Esophagus squamous epithelium (tissue), 4 donors: ENCODE data around the gene ENGASE.

Experiments used
- CTCF ChIP-seq, 6 experiments: fragments of 450-650 bp in 4 of 6; fragments of 200-600 bp in 2 of 6; sonication (generic) in 2 of 6; IDR thresholded peaks; one replicate each; pipeline ENCODE4 v1.5.1; 2016 to 2019; ENCODE audit warnings: antibody characterized with exemption in 6 of 6, mild to moderate bottlenecking in 4 of 6, moderate library complexity in 4 of 6
- POLR2A ChIP-seq, 4 donors: fragments of 450-650 bp; IDR thresholded peaks; one replicate each; pipeline ENCODE4 v1.6.1; 2017; ENCODE audit warnings: antibody characterized with exemption in 4 of 4, mild to moderate bottlenecking in 4 of 4, moderate library complexity in 3 of 4

- no peak for TF ChIP-seq CTCF (IDR thresholded peaks at IDR 0.05)
- no peak for TF ChIP-seq POLR2A (IDR thresholded peaks at IDR 0.05)
Observed at GRCh38 chr17:79044462-79044861, 30.2 kb upstream of the ENGASE start.
